Stromal cell of bone marrow (primary cell): Measurements from ENCODE around the gene USHBP1.

ENCODE experiments used
- DNase-seq: peaks from one replicate; pipeline ENCODE4 v3.0.0-alpha.2; 2012; ENCODE audit warnings: low read depth

The USHBP1 gene

GRCh38 chr19:17263712-17264640, 569 bp downstream of the USHBP1 start:
- no peak for DNase-seq

GRCh38 chr19:17262557-17262956, 2.0 kb downstream of the USHBP1 start:
- no peak for DNase-seq

GRCh38 chr19:17260842-17261325, 3.7 kb downstream of the USHBP1 start:
- DNase-seq = peak; percentile 28

GRCh38 chr19:17259934-17260333, 4.6 kb downstream of the USHBP1 start:
- DNase-seq = no peak

- no peak for DNase-seq
Observed at GRCh38 chr19:17259118-17259780, 5.3 kb downstream of the USHBP1 start.

- no peak for DNase-seq
Observed at GRCh38 chr19:17256130-17256529, 8.4 kb downstream of the USHBP1 start.

- DNase-seq = no peak
Observed at GRCh38 chr19:17255150-17255621, 9.4 kb downstream of the USHBP1 start.

GRCh38 chr19:17254636-17255035, 9.9 kb downstream of the USHBP1 start:
- DNase-seq = no peak

- no peak for DNase-seq
Observed at GRCh38 chr19:17249887-17250548, 14.5 kb downstream of the USHBP1 start.

GRCh38 chr19:17248011-17248776, 16.4 kb downstream of the USHBP1 start:
- no peak for DNase-seq

GRCh38 chr19:17246681-17247425, 17.7 kb downstream of the USHBP1 start:
- DNase-seq = no peak

- no peak for DNase-seq
Observed at GRCh38 chr19:17245535-17245984, 19.0 kb downstream of the USHBP1 start, which contains the start of gene NR2F6. Gene NR2F6 (minus strand): TSS chr19:17245919. CDS start chr19:17245220, 699 bp downstream.

GRCh38 chr19:17244618-17245534, 19.7 kb downstream of the USHBP1 start:
- DNase-seq = no peak

GRCh38 chr19:17243830-17244617, 20.5 kb downstream of the USHBP1 start:
- DNase-seq = no peak

GRCh38 chr19:17243211-17243829, 21.2 kb downstream of the USHBP1 start:
- DNase-seq = no peak

- no peak for DNase-seq
Observed at GRCh38 chr19:17242431-17243208, 21.9 kb downstream of the USHBP1 start.

- DNase-seq = no peak
Observed at GRCh38 chr19:17240826-17241399, 23.6 kb downstream of the USHBP1 start.
